Activated T-cell treated with anti-CD3 and anti-CD28 coated beads for 1 hour (primary cell): ENCODE results near the gene UBQLN2.
"Not testable (repeated sequence)": the region's sequence is repeated elsewhere in the genome, so short reads cannot be mapped to it uniquely, and the experiment has no call there.

ENCODE experiments used
- DNase-seq: peaks from one replicate; pipeline ENCODE4 v3.0.0-alpha.2; 2020; ENCODE audit warnings: low read depth

Gene UBQLN2

GRCh38 chrX:56563231-56564161 lies at the start of gene UBQLN2:
TSS of gene UBQLN2 (plus strand) at chrX:56563627. CDS start at chrX:56563874, 247 bp downstream.
- peak; percentile 72 for DNase-seq

- no peak for DNase-seq
These were observed 43.8 kb upstream of the UBQLN2 start for GRCh38 chrX:56519642-56520041.

- not testable (repeated sequence) for DNase-seq
These were observed 33.9 kb upstream of the UBQLN2 start for GRCh38 chrX:56529482-56530007.

GRCh38 chrX:56530011-56530410 lies 33.4 kb upstream of the UBQLN2 start:
- no peak for DNase-seq

GRCh38 chrX:56550667-56551066 lies 12.8 kb upstream of the UBQLN2 start:
- no peak for DNase-seq

GRCh38 chrX:56554870-56555269 lies 8.6 kb upstream of the UBQLN2 start:
- no peak for DNase-seq

GRCh38 chrX:56557376-56557929 lies 6.0 kb upstream of the UBQLN2 start:
- DNase-seq, result no peak

- DNase-seq, result no peak
These were observed 898 bp downstream of the UBQLN2 start for GRCh38 chrX:56564164-56564885.

- no peak for DNase-seq
These were observed 1.8 kb downstream of the UBQLN2 start for GRCh38 chrX:56564921-56565840.

- no peak for DNase-seq
These were observed 6.1 kb downstream of the UBQLN2 start for GRCh38 chrX:56569378-56570057.

- DNase-seq, result no peak
These were observed 9.5 kb downstream of the UBQLN2 start for GRCh38 chrX:56572975-56573374.

GRCh38 chrX:56574861-56575260 lies 11.4 kb downstream of the UBQLN2 start:
- DNase-seq, result no peak

GRCh38 chrX:56576721-56577120 lies 13.3 kb downstream of the UBQLN2 start:
- DNase-seq, result no peak

- DNase-seq, result no peak
These were observed 25.2 kb downstream of the UBQLN2 start for GRCh38 chrX:56588397-56589188.

GRCh38 chrX:56591830-56592229 lies 28.4 kb downstream of the UBQLN2 start:
- not testable (repeated sequence) for DNase-seq

- no peak for DNase-seq
These were observed 36.7 kb downstream of the UBQLN2 start for GRCh38 chrX:56600141-56600540.

- DNase-seq, result no peak
These were observed 37.6 kb downstream of the UBQLN2 start for GRCh38 chrX:56600987-56601386.

- no peak for DNase-seq
These were observed 51.9 kb downstream of the UBQLN2 start for GRCh38 chrX:56615282-56615681.
